Right renal pelvis (tissue), 4 donors: ENCODE results near the gene EPHA2. TPM values are rescaled to one million over a fixed set of nuclear protein-coding genes. Genes with fewer than 3 reads are reported as not detected.
"Not testable (repeated sequence)": the region's sequence is repeated elsewhere in the genome, so short reads cannot be mapped to it uniquely, and the experiment has no call there.

Experiments
- DNase-seq, 4 donors: peaks; one replicate each; pipeline ENCODE4 v3.0.0-alpha.2; 2013; ENCODE audit warnings: low read depth in 4 of 4, low spot score in 3 of 4, missing footprints in 1 of 4
- polyA plus RNA-seq, 4 donors: library from polyadenylated mRNA; unstranded; fragments of 120-200 nt; gene quantifications; one replicate each; pipeline ENCODE4 v1.2.1, GENCODE V29; 2013; ENCODE audit not compliant: insufficient read length in 4 of 4

Gene EPHA2
- polyA plus RNA-seq, 4 donors, result 14.7 to 19.7 (median 17.7) TPM

- not testable (repeated sequence) for DNase-seq
Observed at GRCh38 chr1:16107039-16107438, 48.8 kb downstream of the EPHA2 start.

GRCh38 chr1:16101623-16102022, 54.2 kb downstream of the EPHA2 start:
- no peak for DNase-seq

- no peak for DNase-seq
Observed at GRCh38 chr1:16099412-16099811, 56.5 kb downstream of the EPHA2 start.

- DNase-seq, result no peak
Observed at GRCh38 chr1:16095447-16095846, 60.4 kb downstream of the EPHA2 start.

- DNase-seq, result no peak
Observed at GRCh38 chr1:16094453-16095158, 61.3 kb downstream of the EPHA2 start.

- DNase-seq, result no peak
Observed at GRCh38 chr1:16093611-16094010, 62.3 kb downstream of the EPHA2 start.

GRCh38 chr1:16092923-16093511, 62.9 kb downstream of the EPHA2 start:
- no peak for DNase-seq

GRCh38 chr1:16092097-16092922, 63.6 kb downstream of the EPHA2 start:
- DNase-seq, result no peak

- no peak for DNase-seq
Observed at GRCh38 chr1:16091296-16091695, 64.6 kb downstream of the EPHA2 start.

GRCh38 chr1:16090076-16090826, 65.6 kb downstream of the EPHA2 start:
- no peak for DNase-seq

- DNase-seq, result no peak
Observed at GRCh38 chr1:16088996-16089395, 66.9 kb downstream of the EPHA2 start.

- no peak for DNase-seq
Observed at GRCh38 chr1:16088351-16088911, 67.4 kb downstream of the EPHA2 start.

- no peak for DNase-seq
Observed at GRCh38 chr1:16087733-16088132, 68.1 kb downstream of the EPHA2 start.

GRCh38 chr1:16085522-16085921, 70.3 kb downstream of the EPHA2 start:
- DNase-seq, result no peak

GRCh38 chr1:16083486-16083885, 72.4 kb downstream of the EPHA2 start:
- no peak for DNase-seq

GRCh38 chr1:16082283-16083038, 73.4 kb downstream of the EPHA2 start:
- DNase-seq, result no peak

GRCh38 chr1:16081636-16082035, 74.2 kb downstream of the EPHA2 start:
- no peak for DNase-seq

GRCh38 chr1:16080422-16081150, 75.3 kb downstream of the EPHA2 start:
- no peak for DNase-seq
